ENCODE measurements around the gene NFATC2.

GRCh38 chr20:51371720-51372119 lies 170.8 kb downstream of the NFATC2 start:
- no peak for TF ChIP-seq CTCF (IDR thresholded peaks at IDR 0.05)
- TF ChIP-seq SIN3A (IDR thresholded peaks at IDR 0.05; ENCODE audit: borderline replicate concordance, low read depth, low read length), result no peak
- no peak for TF ChIP-seq JUND (IDR thresholded peaks at IDR 0.05)
- TF ChIP-seq GATA2 (CRISPR knock-in tag; IDR thresholded peaks at IDR 0.05), result no peak
- TF ChIP-seq FOSL2 (IDR thresholded peaks at IDR 0.05; ENCODE audit: borderline replicate concordance, low read depth), result no peak
- no peak for TF ChIP-seq YY1 (IDR thresholded peaks at IDR 0.05; ENCODE audit: low read depth)
- no peak for TF ChIP-seq USF2 (IDR thresholded peaks at IDR 0.05; ENCODE audit: borderline replicate concordance, low read depth, low read length)
- no peak for TF ChIP-seq NRF1 (IDR thresholded peaks at IDR 0.05; ENCODE audit: low read depth, low read length)
- TF ChIP-seq EP300 (IDR thresholded peaks at IDR 0.05; ENCODE audit: borderline replicate concordance in 1 of 2, low read depth in 1 of 2, low read length in 1 of 2), result no peak
- TF ChIP-seq REST (IDR thresholded peaks at IDR 0.05; ENCODE audit: low read depth, low read length), result no peak
- TF ChIP-seq MAX (IDR thresholded peaks at IDR 0.05; ENCODE audit: low read depth), result no peak
